MCF 10A (cell line): ENCODE data around the gene LTF. TPM values are rescaled to one million over a fixed set of nuclear protein-coding genes. Genes with fewer than 3 reads are reported as not detected.

ENCODE experiments used
- BruUV-seq: library from RNA; stranded (reverse); fragments of 400-500 nt; replicated peaks from 2 replicates; lab custom pipeline; 2021; lab: Mats Ljungman, UMichigan
- CTCF ChIA-PET: fragments of 300-600 bp; sonication (Branson Sonifier 250); formaldehyde crosslinking; extraction: SDS; loops from one replicate; lab custom pipeline; 2021; ENCODE audit warnings: antibody characterized with exemption, inconsistent platforms; lab: Yijun Ruan, JAX
- POLR2A ChIA-PET: fragments of 300-600, 350-650 bp; sonication (Branson Sonifier 250); formaldehyde crosslinking; extraction: SDS; loops from one replicate; lab custom pipeline; 2020; ENCODE audit warnings: antibody characterized with exemption, inconsistent platforms; lab: Yijun Ruan, JAX
- DNase-seq: peaks from one replicate; pipeline ENCODE4 v3.0.0-alpha.2; 2018; ENCODE audit not compliant: unreplicated experiment
- H3K27ac Mint-ChIP-seq: one replicate; pipeline ENCODE4 v1.8.0; 2022; ENCODE audit warnings: mild to moderate bottlenecking, low read depth, mixed read lengths; ENCODE audit not compliant: unreplicated experiment
- H3K27me3 Mint-ChIP-seq: one replicate; pipeline ENCODE4 v1.8.0; 2022; ENCODE audit warnings: mixed read lengths; ENCODE audit not compliant: insufficient read depth, unreplicated experiment
- H3K36me3 Mint-ChIP-seq: one replicate; pipeline ENCODE4 v1.8.0; 2022; ENCODE audit warnings: mild to moderate bottlenecking, moderate library complexity, mixed read lengths; ENCODE audit not compliant: insufficient read depth, unreplicated experiment
- H3K4me1 Mint-ChIP-seq: one replicate; pipeline ENCODE4 v1.8.0; 2022; ENCODE audit warnings: mixed read lengths; ENCODE audit not compliant: insufficient read depth, unreplicated experiment
- H3K4me3 Mint-ChIP-seq: one replicate; pipeline ENCODE4 v1.8.0; 2022; ENCODE audit warnings: mild to moderate bottlenecking, moderate library complexity, mixed read lengths; ENCODE audit not compliant: unreplicated experiment
- H3K9me3 Mint-ChIP-seq: one replicate; pipeline ENCODE4 v1.8.0; 2022; ENCODE audit warnings: mixed read lengths; ENCODE audit not compliant: unreplicated experiment
- intact Hi-C: fragments of 100-400 bp; cut with micrococcal nuclease; formaldehyde crosslinking; loops from 2 replicates; pipeline ENCODE4 v1.14.1; 2022
- total RNA-seq: library from RNA; stranded (reverse); gene quantifications from 2 replicates; pipeline ENCODE4 v1.2.3, GENCODE V29; 2022
- TF ChIP-seq, protein P1 (sequence below): fragments of 200-600 bp; IDR thresholded peaks from one replicate; pipeline ENCODE4 v1.8.0; 2022; ENCODE audit warnings: antibody characterized with exemption, mild to moderate bottlenecking; ENCODE audit not compliant: unreplicated experiment

The LTF gene
- total RNA-seq, 1 experiment from 2014 or later = not detected

DNA sequence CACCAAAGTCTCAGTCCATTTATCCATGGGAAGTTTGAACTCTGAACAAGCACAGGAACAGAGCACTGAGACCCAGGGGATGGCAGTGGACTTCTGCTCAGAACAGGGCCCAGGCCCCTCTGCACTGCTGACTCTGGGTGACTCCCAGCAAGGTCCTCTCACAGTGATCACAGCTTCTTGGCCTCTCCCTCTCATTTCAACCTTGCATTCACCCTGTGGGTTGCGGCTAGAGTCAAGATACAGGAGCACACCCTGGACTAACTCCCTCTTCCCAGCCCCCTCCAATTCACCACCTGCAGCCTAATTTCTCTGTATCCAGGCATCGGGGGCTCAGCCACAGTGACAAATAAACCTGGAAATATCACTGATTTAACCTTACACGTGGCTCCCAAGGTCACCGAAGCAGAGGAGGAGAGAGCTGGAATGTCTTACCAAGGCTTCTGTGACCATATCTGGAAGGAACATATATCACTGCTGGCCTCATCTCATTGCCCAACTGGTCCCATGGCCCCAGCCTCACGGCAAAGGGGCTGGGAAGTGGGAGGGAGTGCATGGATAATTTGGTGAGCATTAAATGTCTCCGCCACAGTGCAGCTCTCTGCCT lies 34.3 kb upstream of the LTF start:
- no peak overlapping the region for H3K4me3 Mint-ChIP-seq
- DNase-seq = no peak
- no peaks in the 10 kb centered on the region for H3K36me3 Mint-ChIP-seq
- no TSS peak for BruUV-seq
- TF ChIP-seq, protein P1, sequence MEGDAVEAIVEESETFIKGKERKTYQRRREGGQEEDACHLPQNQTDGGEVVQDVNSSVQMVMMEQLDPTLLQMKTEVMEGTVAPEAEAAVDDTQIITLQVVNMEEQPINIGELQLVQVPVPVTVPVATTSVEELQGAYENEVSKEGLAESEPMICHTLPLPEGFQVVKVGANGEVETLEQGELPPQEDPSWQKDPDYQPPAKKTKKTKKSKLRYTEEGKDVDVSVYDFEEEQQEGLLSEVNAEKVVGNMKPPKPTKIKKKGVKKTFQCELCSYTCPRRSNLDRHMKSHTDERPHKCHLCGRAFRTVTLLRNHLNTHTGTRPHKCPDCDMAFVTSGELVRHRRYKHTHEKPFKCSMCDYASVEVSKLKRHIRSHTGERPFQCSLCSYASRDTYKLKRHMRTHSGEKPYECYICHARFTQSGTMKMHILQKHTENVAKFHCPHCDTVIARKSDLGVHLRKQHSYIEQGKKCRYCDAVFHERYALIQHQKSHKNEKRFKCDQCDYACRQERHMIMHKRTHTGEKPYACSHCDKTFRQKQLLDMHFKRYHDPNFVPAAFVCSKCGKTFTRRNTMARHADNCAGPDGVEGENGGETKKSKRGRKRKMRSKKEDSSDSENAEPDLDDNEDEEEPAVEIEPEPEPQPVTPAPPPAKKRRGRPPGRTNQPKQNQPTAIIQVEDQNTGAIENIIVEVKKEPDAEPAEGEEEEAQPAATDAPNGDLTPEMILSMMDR = no peak
- intact Hi-C loops = no loop called here
- H3K27ac Mint-ChIP-seq = no peak overlapping the region
- no peaks in the 10 kb centered on the region for H3K27me3 Mint-ChIP-seq
- ChIA-PET CTCF (interaction anchor here (0.7 to 7.2 kb wide), 2 partner anchors 10 to 982 kb away, joined by 3 to 45 read pairs; no protein-coding TSS in a partner anchor), POLR2A (no interaction called here)
- H3K9me3 Mint-ChIP-seq = no peaks in the 10 kb centered on the region
- H3K4me1 Mint-ChIP-seq = peaks cover 15% of the 10 kb centered on the region

DNA sequence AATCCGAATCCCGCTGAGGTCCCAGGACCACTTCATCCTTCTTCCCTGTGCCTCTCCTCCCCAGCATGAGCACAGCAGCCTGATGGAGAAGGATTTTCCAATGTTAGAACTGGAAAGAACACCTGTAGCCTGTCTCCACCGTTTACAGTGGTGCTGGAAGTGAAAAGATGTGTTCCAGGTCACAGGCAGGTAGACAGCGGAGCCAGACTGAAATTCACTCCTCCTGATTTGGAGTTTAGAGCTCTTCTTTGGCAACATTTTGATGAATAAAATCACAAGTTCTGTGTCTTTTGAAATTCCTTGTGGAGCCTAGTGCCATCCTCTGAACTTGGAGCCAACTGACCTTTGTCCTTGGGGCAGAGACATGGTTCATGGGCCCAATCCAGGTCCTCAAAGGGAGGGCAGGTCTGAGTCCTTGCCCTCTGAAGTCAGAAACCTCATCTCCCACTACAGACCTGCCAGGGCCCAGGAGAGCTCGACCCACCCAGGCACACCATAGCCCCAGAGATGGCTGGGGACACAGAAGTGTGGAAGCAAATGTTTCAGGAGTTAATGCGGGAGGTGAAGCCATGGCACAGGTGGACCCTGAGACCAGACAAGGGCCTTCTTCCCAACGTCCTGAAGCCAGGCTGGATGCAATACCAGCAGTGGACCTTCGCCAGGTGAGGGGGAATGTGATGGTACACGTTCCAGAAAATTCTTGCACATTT lies 33.0 kb upstream of the LTF start, which contains the start of gene RTP3:
RTP3 (plus strand) TSS at position 421 of the 710 bp plus-strand sequence; CDS start at position 508, 87 bp downstream.
- Mint-ChIP-seq H3K9me3 (no peaks in the 10 kb centered on the region), H3K4me3 (no peak within 1 kb of the TSS), H3K27ac (no peak within 1 kb of the TSS), H3K4me1 (peaks cover 15% of the 10 kb centered on the region), H3K36me3 (no peaks in the 10 kb centered on the region), H3K27me3 (no peaks in the 10 kb centered on the region)
- POLR2A ChIA-PET = no interaction called here
- BruUV-seq = no TSS peak
- intact Hi-C loops = no loop called here
- CTCF ChIA-PET = interaction anchor here (0.6 to 7.2 kb wide), 2 partner anchors 9 to 131 kb away, joined by 3 to 45 read pairs; no protein-coding TSS in a partner anchor
- no peak for DNase-seq
- TF ChIP-seq, protein P1 = no peak

DNA sequence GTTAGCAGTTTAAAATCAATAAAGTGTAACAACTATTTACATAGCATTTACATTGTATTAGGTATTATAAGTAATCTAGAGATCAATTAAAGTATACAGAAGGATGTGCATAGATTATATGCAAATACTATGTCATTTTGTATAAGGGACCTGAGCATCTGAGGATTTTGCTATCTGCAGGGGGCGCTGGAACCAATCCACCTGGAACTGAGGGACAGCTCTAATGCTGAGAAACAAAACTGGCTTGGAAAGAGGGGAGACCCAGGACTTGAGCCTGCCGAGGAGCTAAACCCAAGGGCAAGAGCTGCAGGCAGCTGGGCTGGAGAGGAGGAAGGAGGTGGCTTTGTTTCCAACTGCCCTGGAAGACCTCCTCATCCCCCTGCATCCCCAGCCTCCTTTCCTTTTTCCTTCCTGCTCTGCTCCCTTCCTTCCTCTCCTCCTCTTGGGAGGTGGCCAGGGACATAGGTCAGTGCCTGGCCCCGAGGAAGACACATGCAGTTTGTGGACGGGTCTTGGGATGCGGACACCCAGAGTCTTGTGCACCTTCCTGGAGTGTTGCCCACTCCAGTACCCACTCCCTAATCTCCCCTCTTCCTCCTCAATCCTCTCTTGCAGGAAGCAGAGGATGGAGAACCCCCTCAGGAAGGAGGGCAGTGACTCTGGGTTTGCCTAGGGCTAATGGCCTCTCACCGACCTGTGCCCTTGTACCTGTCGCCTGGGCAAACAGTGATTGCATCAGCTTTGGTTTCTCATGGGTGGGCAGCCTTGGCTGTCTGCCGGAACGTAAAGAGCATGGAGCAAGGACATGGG lies 32.2 kb upstream of the LTF start:
- H3K4me1 Mint-ChIP-seq = peaks cover 15% of the 10 kb centered on the region
- no peaks in the 10 kb centered on the region for H3K36me3 Mint-ChIP-seq
- DNase-seq = peak; percentile 43
- POLR2A ChIA-PET = no interaction called here
- no TSS peak for BruUV-seq
- H3K27me3 Mint-ChIP-seq = no peaks in the 10 kb centered on the region
- no peaks in the 10 kb centered on the region for H3K9me3 Mint-ChIP-seq
- CTCF ChIA-PET = interaction anchor here (1.5 to 7.2 kb wide), 2 partner anchors 8 to 61 kb away, joined by 3 to 45 read pairs; no protein-coding TSS in a partner anchor
- H3K4me3 Mint-ChIP-seq = no peak overlapping the region
- H3K27ac Mint-ChIP-seq = no peak overlapping the region
- TF ChIP-seq, protein P1 = no peak
- intact Hi-C loops = no loop called here
